ENCODE data around the gene REV3L.

REV3L gene

DNA sequence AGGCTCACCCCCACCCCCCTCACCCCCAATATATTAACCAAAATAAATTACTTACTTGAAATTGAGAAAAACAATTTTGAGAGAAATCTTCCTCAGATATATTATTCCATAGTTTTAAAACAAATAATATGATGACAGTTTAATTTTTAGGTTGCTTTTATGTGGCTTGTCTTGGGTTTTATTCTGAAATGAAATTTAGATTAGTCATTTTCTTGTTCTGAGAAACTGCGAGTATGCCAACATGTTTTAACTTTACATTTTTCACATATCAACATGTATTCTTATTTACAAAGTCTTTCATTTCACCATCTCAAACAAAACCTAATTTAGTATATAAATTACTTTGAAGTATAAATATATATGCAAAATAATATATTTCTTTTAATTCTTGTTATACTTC lies 11.1 kb downstream of the REV3L start:
- Histone ChIP-seq H3K27ac (ENCODE audit: low read depth in 2 of 2, low read length in 2 of 2) (no peak overlapping the region), H3K9me3 (ENCODE audit: control insufficient read depth in 2 of 2, low read length in 2 of 2) (no peaks in the 10 kb centered on the region), H3K27me3 (ENCODE audit: control insufficient read depth in 2 of 2, insufficient read depth in 2 of 2, low read length in 2 of 2) (no peaks in the 10 kb centered on the region), H3K4me3 (ENCODE audit: low read length in 2 of 2) (no peak overlapping the region), H3K9ac (ENCODE audit: low read depth in 1 of 2, low read length in 2 of 2) (no peak overlapping the region), H3K4me1 (ENCODE audit: control insufficient read depth in 2 of 2, insufficient read depth in 2 of 2, low read length in 2 of 2) (peaks cover 0 to 5% of the 10 kb centered on the region in 2 donors), H3K36me3 (ENCODE audit: control insufficient read depth in 2 of 2, insufficient read depth in 2 of 2, low read length in 2 of 2) (no peaks in the 10 kb centered on the region)

DNA sequence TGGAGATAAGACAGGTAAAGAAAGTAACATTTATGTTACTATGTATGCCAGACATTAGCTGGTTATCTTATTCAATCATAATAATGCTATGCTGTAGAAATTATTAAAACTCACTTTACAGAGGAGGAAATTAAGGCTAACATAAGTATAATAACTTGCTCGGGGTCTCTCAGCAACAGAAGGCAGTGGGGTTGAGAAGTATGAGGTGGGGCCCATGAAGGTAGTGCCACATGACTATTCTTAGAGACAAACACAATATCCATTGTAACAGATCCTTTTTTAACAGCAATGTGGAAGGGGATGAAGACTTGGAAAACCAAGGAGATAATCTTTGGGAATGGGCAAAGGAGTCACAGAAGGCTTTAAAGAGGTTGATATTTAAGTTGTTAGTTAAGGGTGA lies 11.5 kb downstream of the REV3L start:
- H3K27ac ChIP-seq (ENCODE audit: low read depth in 2 of 2, low read length in 2 of 2): no peak overlapping the region
- H3K9ac ChIP-seq (ENCODE audit: low read depth in 1 of 2, low read length in 2 of 2): no peak overlapping the region
- H3K9me3 ChIP-seq (ENCODE audit: control insufficient read depth in 2 of 2, low read length in 2 of 2): no peaks in the 10 kb centered on the region
- no peak overlapping the region for H3K4me3 ChIP-seq (ENCODE audit: low read length in 2 of 2)
- H3K36me3 ChIP-seq (ENCODE audit: control insufficient read depth in 2 of 2, insufficient read depth in 2 of 2, low read length in 2 of 2): no peaks in the 10 kb centered on the region
- H3K4me1 ChIP-seq (ENCODE audit: control insufficient read depth in 2 of 2, insufficient read depth in 2 of 2, low read length in 2 of 2): peaks cover 0 to 5% of the 10 kb centered on the region in 2 donors
- no peaks in the 10 kb centered on the region for H3K27me3 ChIP-seq (ENCODE audit: control insufficient read depth in 2 of 2, insufficient read depth in 2 of 2, low read length in 2 of 2)

DNA sequence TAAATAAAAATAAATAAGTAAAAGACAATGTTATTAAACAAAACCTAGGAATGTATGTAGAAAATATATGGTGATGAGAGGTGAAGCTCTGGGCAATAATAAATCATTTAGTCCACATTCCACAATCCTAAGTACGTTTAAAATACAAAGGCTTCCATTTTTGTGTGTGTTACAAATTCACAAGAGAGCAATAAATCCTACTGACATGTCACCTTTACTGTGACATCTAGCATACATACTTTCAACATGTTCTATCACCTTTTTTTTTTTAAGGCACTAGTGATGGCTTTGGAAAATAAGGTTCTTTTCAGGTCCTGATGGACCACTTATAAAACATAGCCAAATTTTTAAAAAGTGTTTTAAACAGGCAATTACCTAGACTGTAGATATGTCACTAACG lies 12.0 kb downstream of the REV3L start:
- H3K9ac ChIP-seq (ENCODE audit: low read depth in 1 of 2, low read length in 2 of 2): no peak overlapping the region
- H3K4me3 ChIP-seq (ENCODE audit: low read length in 2 of 2): no peak overlapping the region
- peaks cover 0 to 5% of the 10 kb centered on the region in 2 donors for H3K4me1 ChIP-seq (ENCODE audit: control insufficient read depth in 2 of 2, insufficient read depth in 2 of 2, low read length in 2 of 2)
- no peaks in the 10 kb centered on the region for H3K27me3 ChIP-seq (ENCODE audit: control insufficient read depth in 2 of 2, insufficient read depth in 2 of 2, low read length in 2 of 2)
- H3K27ac ChIP-seq (ENCODE audit: low read depth in 2 of 2, low read length in 2 of 2): no peak overlapping the region
- H3K36me3 ChIP-seq (ENCODE audit: control insufficient read depth in 2 of 2, insufficient read depth in 2 of 2, low read length in 2 of 2): no peaks in the 10 kb centered on the region
- H3K9me3 ChIP-seq (ENCODE audit: control insufficient read depth in 2 of 2, low read length in 2 of 2): no peaks in the 10 kb centered on the region

DNA sequence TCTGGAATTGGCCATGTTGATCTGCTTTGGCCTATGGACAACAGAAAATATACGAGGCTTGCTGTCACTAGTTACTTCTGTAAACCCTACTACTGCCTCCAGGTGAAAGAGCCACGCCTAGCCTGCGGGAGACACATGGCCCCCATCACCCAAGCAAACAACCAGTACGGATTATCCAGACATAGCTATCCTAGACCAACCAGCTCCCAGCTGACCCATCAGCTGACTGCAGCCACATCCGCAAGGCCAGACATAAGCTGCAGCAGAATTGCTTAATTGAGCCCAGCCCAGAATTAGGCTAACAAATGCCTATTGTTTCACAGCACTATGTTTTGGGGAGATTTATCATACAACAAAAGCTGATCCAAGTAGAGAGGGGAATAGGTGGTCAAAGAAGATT lies 13.5 kb downstream of the REV3L start:
- Histone ChIP-seq H3K36me3 (ENCODE audit: control insufficient read depth in 2 of 2, insufficient read depth in 2 of 2, low read length in 2 of 2) (no peaks in the 10 kb centered on the region), H3K27ac (ENCODE audit: low read depth in 2 of 2, low read length in 2 of 2) (no peak overlapping the region), H3K9ac (ENCODE audit: low read depth in 1 of 2, low read length in 2 of 2) (no peak overlapping the region), H3K4me3 (ENCODE audit: low read length in 2 of 2) (no peak overlapping the region), H3K27me3 (ENCODE audit: control insufficient read depth in 2 of 2, insufficient read depth in 2 of 2, low read length in 2 of 2) (no peaks in the 10 kb centered on the region), H3K4me1 (ENCODE audit: control insufficient read depth in 2 of 2, insufficient read depth in 2 of 2, low read length in 2 of 2) (peaks cover 0 to 5% of the 10 kb centered on the region in 2 donors), H3K9me3 (ENCODE audit: control insufficient read depth in 2 of 2, low read length in 2 of 2) (no peaks in the 10 kb centered on the region)

DNA sequence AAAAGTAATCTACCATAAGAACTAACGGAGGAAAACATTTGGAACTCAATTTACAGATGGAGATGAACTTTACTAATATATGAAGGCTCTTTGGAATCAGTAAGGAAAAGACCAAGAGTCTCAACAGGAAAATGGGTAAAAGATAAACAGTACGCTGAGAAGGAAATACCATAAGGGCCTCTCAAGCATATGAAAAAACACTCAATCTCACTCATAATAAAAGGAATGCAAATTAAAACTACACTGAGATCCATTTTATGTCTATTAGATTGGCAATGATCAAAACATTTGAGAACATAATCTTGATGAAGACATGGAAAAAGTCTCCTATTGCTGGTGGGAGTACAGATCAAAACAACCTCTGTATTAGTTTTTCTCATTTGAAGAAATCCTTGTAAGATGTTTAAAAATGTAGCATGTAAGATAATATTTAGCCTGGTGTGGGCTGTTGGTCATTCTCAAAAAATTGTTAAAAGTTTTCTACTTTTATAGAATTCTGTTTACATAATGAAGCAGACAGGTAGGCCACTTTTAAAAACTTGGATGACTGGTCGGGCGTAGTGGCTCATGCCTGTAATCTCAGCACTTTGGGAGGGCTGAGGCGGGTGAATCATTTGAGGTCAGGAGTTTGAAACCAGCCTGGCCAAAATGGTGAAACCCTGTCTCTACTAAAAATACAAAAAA lies 14.5 kb downstream of the REV3L start:
- H3K27ac ChIP-seq (ENCODE audit: low read depth in 2 of 2, low read length in 2 of 2): no peak overlapping the region
- no peaks in the 10 kb centered on the region for H3K9me3 ChIP-seq (ENCODE audit: control insufficient read depth in 2 of 2, low read length in 2 of 2)
- no peak overlapping the region for H3K4me3 ChIP-seq (ENCODE audit: low read length in 2 of 2)
- no peaks in the 10 kb centered on the region for H3K4me1 ChIP-seq (ENCODE audit: control insufficient read depth in 2 of 2, insufficient read depth in 2 of 2, low read length in 2 of 2)
- H3K27me3 ChIP-seq (ENCODE audit: control insufficient read depth in 2 of 2, insufficient read depth in 2 of 2, low read length in 2 of 2): no peaks in the 10 kb centered on the region
- no peak overlapping the region for H3K9ac ChIP-seq (ENCODE audit: low read depth in 1 of 2, low read length in 2 of 2)
- no peaks in the 10 kb centered on the region for H3K36me3 ChIP-seq (ENCODE audit: control insufficient read depth in 2 of 2, insufficient read depth in 2 of 2, low read length in 2 of 2)

DNA sequence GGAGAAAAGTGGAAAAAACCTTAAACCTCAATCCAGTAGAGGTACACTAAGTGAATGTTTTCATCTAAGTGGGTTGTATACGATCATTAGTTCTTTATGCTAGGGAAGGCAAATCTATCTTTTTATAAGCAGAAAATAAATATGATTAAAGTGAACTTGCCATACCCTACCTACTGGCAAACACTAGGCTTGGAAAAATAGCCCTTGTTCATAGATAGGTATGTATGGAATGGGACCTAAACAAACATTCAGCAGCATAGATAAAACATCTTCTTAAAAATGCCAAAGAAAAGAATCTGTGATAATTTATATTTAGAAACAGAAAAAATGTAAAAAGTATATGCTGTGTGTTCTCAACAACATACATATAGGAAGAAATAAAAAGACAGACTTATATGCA lies 18.8 kb downstream of the REV3L start:
- no peaks in the 10 kb centered on the region for H3K4me1 ChIP-seq (ENCODE audit: control insufficient read depth in 2 of 2, insufficient read depth in 2 of 2, low read length in 2 of 2)
- no peaks in the 10 kb centered on the region for H3K9me3 ChIP-seq (ENCODE audit: control insufficient read depth in 2 of 2, low read length in 2 of 2)
- H3K4me3 ChIP-seq (ENCODE audit: low read length in 2 of 2): no peak overlapping the region
- no peak overlapping the region for H3K9ac ChIP-seq (ENCODE audit: low read depth in 1 of 2, low read length in 2 of 2)
- H3K27me3 ChIP-seq (ENCODE audit: control insufficient read depth in 2 of 2, insufficient read depth in 2 of 2, low read length in 2 of 2): no peaks in the 10 kb centered on the region
- H3K36me3 ChIP-seq (ENCODE audit: control insufficient read depth in 2 of 2, insufficient read depth in 2 of 2, low read length in 2 of 2): peaks cover 3 to 5% of the 10 kb centered on the region in 2 donors
- no peak overlapping the region for H3K27ac ChIP-seq (ENCODE audit: low read depth in 2 of 2, low read length in 2 of 2)

DNA sequence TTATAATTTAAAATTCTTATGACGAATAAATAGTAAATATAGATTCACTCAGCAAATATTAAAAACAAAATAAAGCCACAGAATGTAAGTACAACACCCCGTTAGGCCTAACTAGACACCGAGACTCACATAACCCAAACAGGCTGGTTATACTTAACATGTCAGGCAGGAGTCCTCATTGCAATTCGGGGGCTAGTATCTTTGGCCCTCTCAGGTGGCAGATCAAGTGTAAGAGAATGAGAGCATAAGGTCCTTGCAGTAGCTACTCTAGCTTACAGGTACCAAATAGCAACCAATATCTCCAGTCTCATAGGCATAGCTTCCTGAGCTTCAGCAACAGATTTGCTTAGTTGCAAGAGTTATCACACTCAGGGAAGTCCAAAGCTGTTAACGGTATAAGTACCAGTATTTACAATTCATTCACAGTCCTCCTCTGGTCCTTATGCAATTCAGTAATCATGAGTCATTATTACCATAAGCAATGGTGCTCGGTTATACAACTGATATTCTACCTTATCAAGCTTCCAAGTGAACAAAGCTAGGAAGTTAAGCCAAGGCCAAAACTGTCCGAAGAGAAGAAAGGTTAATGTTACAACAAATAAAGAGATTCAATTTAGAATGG lies 20.1 kb downstream of the REV3L start:
- Histone ChIP-seq H3K4me1 (ENCODE audit: control insufficient read depth in 2 of 2, insufficient read depth in 2 of 2, low read length in 2 of 2) (no peaks in the 10 kb centered on the region), H3K27ac (ENCODE audit: low read depth in 2 of 2, low read length in 2 of 2) (no peak overlapping the region), H3K36me3 (ENCODE audit: control insufficient read depth in 2 of 2, insufficient read depth in 2 of 2, low read length in 2 of 2) (peaks cover 3 to 5% of the 10 kb centered on the region in 2 donors), H3K9ac (ENCODE audit: low read depth in 1 of 2, low read length in 2 of 2) (no peak overlapping the region), H3K9me3 (ENCODE audit: control insufficient read depth in 2 of 2, low read length in 2 of 2) (no peaks in the 10 kb centered on the region), H3K4me3 (ENCODE audit: low read length in 2 of 2) (no peak overlapping the region), H3K27me3 (ENCODE audit: control insufficient read depth in 2 of 2, insufficient read depth in 2 of 2, low read length in 2 of 2) (no peaks in the 10 kb centered on the region)

DNA sequence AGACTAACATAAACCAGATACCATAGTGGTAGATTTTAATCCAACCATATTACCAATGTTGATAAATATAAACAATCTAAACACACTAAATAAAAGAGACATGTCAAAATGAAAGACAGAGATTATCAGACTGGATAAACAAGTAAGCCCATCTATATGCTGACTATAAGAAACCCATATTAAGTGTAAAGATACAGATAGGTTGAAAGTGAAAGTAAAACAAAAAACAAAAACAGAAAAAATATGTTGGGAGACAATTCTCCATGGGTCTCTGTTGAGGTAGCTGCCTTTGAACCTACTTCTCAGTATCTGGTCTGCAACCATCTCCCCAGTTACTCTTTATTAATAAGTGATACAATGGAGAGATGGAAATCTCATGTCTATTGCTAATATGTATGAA lies 21.2 kb downstream of the REV3L start:
- Histone ChIP-seq H3K9ac (ENCODE audit: low read depth in 1 of 2, low read length in 2 of 2) (no peak overlapping the region), H3K9me3 (ENCODE audit: control insufficient read depth in 2 of 2, low read length in 2 of 2) (no peaks in the 10 kb centered on the region), H3K4me3 (ENCODE audit: low read length in 2 of 2) (no peak overlapping the region), H3K27me3 (ENCODE audit: control insufficient read depth in 2 of 2, insufficient read depth in 2 of 2, low read length in 2 of 2) (no peaks in the 10 kb centered on the region), H3K27ac (ENCODE audit: low read depth in 2 of 2, low read length in 2 of 2) (no peak overlapping the region), H3K4me1 (ENCODE audit: control insufficient read depth in 2 of 2, insufficient read depth in 2 of 2, low read length in 2 of 2) (no peaks in the 10 kb centered on the region), H3K36me3 (ENCODE audit: control insufficient read depth in 2 of 2, insufficient read depth in 2 of 2, low read length in 2 of 2) (peaks cover 3 to 5% of the 10 kb centered on the region in 2 donors)

DNA sequence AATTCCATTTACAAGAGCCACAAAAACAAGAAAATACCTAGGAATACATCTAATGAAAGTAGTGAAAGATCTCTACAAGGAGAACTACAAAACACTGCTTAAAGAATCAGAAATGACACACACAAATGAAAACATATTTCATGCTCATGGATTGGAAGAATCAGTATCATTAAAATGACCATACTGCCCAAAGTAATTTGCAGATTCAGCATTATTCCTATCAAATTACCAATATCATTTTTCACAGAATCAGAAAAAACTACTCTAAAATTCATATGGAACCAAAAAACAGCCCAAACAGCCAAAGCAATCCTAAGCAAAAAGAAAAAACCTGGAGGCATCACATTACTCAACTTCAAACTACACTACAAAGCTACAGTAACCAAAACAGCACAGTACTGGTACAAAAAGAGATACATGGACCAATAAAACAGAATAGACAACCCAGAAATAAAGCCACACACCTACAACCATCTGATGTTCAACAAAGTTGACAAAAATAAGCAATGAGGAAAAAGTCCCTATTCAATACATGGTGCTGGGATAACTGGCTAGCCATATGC lies 24.3 kb downstream of the REV3L start:
- H3K36me3 ChIP-seq (ENCODE audit: control insufficient read depth in 2 of 2, insufficient read depth in 2 of 2, low read length in 2 of 2): peaks cover 3 to 8% of the 10 kb centered on the region in 2 donors
- no peaks in the 10 kb centered on the region for H3K9me3 ChIP-seq (ENCODE audit: control insufficient read depth in 2 of 2, low read length in 2 of 2)
- no peak overlapping the region for H3K27ac ChIP-seq (ENCODE audit: low read depth in 2 of 2, low read length in 2 of 2)
- no peaks in the 10 kb centered on the region for H3K27me3 ChIP-seq (ENCODE audit: control insufficient read depth in 2 of 2, insufficient read depth in 2 of 2, low read length in 2 of 2)
- H3K9ac ChIP-seq (ENCODE audit: low read depth in 1 of 2, low read length in 2 of 2): no peak overlapping the region
- H3K4me3 ChIP-seq (ENCODE audit: low read length in 2 of 2): no peak overlapping the region
- no peaks in the 10 kb centered on the region for H3K4me1 ChIP-seq (ENCODE audit: control insufficient read depth in 2 of 2, insufficient read depth in 2 of 2, low read length in 2 of 2)

DNA sequence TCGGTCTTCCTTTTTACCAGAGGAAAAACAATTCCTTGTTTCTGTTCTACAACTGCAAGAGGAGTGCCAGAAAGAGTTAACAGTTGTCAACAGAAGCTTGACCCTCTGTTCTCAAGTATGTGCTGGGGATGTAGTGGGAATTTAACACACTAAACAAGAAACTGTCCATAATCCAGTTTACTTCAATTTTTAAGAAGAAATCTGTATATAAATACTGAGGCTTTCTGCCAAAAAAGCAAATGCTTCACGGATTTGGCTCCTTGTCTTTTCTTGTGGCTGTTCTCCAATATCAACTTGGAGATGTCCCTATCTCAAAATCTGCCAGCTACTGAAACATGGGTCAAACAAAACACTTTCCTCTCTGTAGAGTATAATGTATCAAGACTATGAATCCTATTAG lies 26.8 kb downstream of the REV3L start:
- no peak overlapping the region for H3K27ac ChIP-seq (ENCODE audit: low read depth in 2 of 2, low read length in 2 of 2)

More for the DNA sequence above, 26.8 kb downstream of the REV3L start:
- no peak overlapping the region for H3K4me3 ChIP-seq (ENCODE audit: low read length in 2 of 2)
- H3K4me1 ChIP-seq (ENCODE audit: control insufficient read depth in 2 of 2, insufficient read depth in 2 of 2, low read length in 2 of 2): no peaks in the 10 kb centered on the region
- H3K9me3 ChIP-seq (ENCODE audit: control insufficient read depth in 2 of 2, low read length in 2 of 2): no peaks in the 10 kb centered on the region
- no peak overlapping the region for H3K9ac ChIP-seq (ENCODE audit: low read depth in 1 of 2, low read length in 2 of 2)
- no peaks in the 10 kb centered on the region for H3K27me3 ChIP-seq (ENCODE audit: control insufficient read depth in 2 of 2, insufficient read depth in 2 of 2, low read length in 2 of 2)
- H3K36me3 ChIP-seq (ENCODE audit: control insufficient read depth in 2 of 2, insufficient read depth in 2 of 2, low read length in 2 of 2): peaks cover 3 to 8% of the 10 kb centered on the region in 2 donors

Measured in mucosa of rectum (tissue), 2 donors.